GM19193 (cell line): ENCODE results near the gene RASSF3.

Source experiments
- POLR2A ChIP-seq: IDR thresholded peaks from 4 replicates; pipeline ENCODE4 v1.6.1; 2011; ENCODE audit not compliant: insufficient read depth, insufficient read length; ENCODE audit errors: extremely low read depth

The RASSF3 gene

DNA sequence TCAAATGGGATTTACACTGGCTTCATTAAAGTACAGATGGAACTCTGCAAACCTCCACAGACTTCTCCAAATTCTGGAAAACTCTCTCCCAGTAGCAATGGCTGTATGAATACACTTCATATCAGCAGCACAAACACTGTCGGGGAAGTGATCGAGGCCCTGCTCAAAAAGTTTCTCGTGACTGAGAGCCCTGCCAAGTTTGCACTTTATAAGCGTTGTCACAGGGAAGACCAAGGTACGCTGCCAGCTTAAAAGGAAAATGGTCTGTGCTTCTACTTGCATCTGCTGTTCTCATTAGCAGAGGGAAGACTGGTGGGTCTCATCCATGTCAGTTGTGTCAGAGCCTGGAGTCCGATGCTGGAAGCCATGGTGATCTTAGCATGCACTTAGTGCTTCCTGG is 77.9 kb downstream of the RASSF3 start:
- TF ChIP-seq POLR2A = no peak

DNA sequence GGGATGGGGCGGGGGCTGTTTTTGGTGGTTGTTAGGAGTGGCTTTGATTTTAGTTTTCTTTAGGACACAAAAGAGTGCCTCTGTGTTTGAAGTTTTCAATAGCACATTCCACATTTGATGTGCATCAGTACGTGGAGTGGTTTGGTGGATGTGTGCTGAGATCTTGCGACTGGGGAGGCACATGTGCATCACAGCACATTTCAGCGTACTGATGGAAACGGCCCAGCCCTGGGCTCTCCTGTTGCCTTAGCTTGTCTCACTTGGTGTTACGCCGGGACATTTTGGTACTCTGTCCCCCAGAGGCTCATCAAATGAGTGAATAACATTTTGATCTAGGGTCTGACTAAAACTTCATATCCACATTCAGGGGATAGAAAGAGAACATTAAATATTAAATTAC is 78.4 kb downstream of the RASSF3 start:
- TF ChIP-seq POLR2A = no peak

DNA sequence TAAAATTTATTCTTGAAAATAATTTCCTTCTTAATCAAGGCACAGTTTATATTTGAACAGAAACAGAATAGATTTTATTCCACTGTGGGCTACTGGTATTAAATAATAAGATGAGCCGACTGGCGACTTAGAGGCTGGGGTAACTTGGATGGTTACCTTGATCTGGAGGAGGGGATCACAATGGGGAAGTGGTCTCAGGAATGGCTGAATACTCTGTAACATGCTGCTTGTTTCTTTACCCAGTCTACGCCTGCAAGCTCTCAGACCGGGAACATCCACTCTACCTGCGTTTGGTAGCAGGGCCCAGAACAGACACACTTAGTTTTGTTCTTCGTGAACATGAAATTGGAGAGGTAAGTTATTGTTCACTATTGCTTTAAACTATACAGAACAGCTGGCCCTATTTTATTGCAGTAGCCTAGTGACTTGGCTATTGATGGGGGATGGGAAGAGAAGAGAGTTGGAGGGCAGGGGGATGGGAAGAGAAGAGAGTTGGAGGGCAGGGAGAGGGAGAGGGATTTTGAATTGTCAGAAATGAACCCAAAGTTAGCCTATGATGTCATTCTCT is 81.0 kb downstream of the RASSF3 start:
- TF ChIP-seq POLR2A = no peak

DNA sequence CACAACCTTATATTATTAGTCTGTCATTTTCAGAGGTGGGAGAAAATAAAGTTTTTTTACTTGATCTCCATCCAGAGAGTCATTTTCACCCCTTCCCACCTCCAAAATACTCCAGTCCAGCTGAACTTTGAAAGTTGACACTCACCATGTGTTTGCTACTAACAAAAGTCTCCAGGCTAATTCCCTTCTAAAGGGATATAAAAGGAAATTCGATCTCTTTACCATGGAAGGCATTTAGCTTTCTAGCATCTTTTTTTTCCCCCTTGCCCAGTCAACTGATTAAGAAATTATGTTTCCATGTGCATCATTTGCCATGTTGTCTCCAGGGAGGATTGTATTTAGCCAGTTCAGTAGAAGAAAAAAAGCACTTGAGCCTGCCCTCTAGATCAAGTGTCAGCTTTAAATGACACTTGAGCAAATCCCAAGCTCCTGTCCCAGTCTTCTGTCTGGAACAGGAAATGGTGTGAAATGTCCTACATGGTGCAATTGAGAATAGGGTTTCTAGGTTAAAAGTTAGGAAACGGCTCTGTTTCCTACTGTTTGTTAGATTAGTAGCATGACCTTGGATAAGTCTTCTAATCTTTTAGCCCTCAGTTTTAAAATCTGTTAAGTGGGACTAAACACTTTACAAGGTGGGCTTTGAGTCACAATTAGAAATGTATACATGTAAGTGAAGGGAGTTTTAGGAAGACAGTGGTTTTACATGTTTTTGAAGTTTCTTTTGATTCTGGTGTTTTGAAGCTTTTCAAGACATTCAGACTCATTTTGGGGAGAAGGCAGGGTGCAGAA is 81.7 kb downstream of the RASSF3 start:
- TF ChIP-seq POLR2A = no peak

DNA sequence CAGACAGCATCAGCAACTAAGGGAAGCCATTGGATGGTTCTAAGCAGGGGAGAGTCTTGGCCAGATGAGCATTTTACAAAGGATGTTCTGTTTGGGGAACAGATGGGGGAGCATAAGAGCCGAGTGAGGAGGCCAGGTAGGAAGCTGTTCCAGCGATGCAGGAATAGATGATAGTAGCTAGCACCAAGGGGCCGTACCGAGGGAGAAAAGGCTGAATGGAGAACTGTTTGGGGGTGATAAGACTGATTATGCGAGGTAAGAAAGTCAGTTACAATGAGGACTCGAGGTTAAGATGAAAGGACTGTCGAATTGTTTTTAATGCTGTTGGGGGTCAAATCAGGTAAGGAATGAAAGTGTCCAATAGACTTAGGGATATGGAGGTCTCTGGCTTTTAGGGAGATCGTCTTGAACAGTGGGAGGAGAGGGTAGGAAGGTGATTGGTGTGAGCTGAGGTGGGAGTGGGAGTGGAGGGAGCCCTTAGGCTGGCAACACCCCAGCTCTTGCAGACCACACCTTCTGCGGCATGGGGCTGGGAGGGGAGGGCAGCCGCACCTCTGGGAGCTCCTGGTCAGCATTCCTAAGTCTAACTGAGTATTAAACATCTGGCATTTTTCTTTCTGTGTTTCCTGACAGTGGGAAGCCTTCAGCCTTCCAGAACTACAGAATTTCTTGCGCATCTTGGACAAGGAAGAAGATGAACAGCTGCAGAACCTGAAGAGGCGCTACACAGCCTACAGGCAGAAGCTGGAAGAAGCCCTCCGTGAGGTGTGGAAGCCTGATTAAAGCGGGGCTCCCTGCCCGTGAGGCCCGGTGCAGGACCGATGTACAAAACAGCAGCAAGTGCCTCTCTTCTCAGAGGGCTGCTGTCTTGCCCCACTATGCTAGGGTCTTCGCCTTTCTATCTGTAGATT is 84.1 kb downstream of the RASSF3 start:
- TF ChIP-seq POLR2A = no peak

DNA sequence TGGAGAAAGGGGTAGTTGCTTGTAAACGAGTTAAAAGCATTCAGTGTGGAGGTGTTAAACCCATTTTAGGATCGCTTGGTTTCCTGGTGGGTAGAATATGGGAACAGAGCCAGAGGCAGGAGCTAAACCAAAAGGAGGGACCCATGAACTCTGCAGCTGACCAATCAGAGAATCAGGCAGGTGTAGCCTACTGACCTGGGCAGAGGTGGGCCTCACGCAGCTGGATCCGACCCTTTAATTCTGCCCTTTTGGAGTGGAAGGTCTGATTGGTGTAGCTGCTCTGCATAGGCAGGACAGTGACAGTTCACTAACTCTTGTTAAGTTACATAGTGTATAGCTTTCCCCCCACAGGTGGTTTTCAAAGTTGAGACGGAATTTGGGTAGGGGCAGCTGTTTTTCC is 85.3 kb downstream of the RASSF3 start:
- TF ChIP-seq POLR2A = no peak

DNA sequence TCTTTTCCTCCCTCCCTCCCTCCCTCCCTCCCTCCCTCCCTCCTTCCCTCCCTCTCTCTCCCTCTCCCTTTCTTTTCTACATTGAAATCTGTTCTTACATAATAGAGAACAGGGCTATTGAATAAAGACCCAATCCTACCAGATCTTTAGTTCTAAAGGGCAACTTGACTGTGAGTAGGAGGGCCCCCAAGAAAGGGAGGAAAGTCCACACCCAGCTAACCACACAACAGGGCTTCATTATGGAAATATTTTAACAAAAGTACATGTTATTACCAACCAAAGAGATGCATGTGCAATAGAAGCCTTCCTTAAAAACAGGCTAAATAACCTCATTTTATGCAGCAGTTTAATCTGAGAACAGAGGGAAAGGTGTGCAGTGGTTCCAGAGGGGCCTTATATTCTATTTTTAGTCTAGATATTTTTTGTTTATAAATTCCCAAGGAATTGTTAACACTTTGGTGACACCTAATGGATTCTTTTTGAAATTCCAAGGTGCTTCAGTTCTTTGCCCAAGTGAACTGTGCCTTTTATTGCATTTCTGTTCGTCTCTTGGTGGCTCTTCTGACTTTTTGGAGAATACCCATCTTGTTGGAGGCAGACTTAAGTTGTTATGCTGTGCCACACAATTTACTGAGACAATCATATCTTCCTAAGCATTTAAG is 85.9 kb downstream of the RASSF3 start:
- TF ChIP-seq POLR2A = no peak

DNA sequence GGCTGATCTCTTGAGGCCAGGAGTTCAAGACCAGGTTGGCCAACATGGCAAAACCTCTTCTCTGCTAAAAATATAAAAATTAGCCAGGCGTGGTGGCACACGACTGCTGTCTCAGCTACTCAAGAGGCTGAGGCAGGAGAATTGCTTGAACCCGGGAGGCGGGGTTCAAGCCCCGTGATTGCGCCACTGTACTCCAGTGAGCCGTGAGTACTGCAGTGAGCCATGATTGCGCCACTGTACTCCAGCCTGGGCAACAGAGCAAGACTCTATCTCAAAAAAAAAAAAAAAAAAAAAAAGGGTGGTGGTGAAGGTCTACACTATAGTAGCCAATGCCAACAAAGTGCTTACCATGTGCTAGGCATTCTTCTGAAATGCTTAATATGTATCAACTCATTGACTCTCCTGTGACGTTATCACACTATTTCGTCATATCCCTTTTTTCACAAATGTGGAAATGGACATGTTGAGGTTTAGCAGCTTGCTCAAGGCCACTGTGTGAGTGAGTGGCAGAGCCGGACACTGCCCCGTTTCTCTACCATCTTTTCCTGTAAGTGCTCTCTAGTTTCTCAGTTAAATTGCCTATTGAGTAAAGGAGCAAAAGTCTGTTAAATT is 89.3 kb downstream of the RASSF3 start:
- TF ChIP-seq POLR2A = no peak

DNA sequence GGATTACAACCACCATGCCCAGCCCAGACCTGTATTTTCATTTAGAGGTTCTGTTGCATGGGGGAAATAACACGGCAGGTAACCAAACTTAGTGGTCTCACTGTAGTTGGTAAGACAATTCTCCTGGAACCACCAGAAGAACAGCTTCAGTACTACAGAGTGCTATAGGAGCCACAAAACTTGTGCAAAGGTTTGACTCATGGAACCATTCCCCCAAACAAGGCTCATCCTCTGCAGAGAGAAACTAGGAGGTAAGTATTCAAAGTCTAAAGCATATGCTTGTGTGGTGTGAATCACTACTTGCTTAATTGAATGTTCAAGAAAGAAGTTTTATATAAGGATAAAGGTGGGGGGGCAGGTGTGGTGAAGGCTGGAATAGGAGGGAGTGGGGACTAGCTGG is 90.2 kb downstream of the RASSF3 start:
- TF ChIP-seq POLR2A = no peak

DNA sequence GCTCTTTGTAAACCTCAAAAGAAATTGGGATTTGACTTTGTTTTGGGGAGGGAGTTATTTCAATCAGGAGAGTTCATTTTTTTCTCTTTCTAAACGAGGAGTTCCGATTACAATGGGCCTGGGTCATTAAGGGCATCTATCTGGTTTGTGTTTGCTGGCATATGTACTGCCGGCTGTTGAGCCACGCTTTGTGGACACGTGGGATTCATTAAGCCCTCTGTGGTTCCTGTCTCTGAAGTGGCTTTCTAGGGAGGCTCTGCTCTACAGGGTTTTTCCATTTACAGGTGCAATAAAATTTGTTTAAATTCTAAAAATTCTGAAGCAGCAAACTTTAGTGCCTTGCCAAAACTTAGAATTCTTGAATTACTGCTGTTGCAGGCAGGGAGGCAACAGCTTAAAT is 91.0 kb downstream of the RASSF3 start:
- no peak for TF ChIP-seq POLR2A

DNA sequence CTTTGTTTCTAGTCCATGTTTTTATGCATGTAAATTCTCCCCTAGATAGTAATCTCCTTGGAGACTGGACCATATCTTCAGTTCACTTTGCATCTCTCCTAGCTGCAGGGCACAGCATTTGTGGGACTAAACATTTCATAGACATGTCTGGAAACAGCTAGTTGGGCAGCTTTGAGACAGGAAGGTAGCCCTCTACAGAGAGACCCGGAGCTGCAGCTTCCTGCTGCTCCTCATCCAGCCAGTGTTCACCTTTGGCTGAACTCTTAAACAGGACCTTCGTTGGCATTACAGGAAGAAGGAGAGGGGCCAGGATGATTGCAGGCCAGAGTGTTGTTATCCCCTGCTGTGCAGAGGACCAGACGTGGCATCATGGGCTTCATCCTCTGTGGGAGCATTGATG is 96.0 kb downstream of the RASSF3 start:
- no peak for TF ChIP-seq POLR2A

DNA sequence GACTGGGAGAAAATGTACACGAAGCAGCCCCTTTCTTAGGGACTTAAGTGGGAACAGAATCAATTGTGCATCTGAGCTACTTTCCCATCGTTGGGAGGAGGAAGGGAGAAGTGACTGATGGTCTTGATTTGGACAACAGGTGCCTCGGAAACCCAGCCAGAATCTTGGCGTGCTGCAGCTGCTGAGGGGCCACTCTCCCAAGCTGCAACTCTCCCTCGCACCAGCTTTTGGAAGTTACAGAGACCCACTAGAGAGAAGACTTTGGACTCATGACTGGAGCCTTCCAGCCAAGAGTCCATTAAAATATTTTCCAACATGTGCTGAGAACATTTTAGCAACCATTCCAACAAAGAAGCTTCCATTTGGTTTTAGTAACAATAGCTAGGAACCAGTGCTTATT is 96.6 kb downstream of the RASSF3 start:
- TF ChIP-seq POLR2A = no peak

DNA sequence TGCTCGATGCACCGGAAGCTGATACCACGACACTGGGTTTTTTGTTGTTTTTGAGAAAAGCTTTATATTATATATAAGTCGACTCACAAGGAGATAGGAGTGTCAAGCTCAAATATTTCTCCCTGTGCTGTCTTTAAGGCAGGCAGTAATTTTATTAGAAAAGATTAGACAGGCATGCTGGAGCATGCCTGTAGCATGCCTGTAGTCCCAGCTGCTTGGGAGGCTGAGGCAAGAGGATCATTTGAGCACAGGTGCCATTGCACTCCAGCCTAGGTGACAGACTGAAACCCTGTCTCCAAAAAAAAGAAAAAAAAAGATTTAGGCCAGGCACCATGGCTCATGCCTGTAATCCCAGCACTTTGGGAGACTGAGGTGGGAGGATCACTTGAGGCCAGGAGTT is 97.1 kb downstream of the RASSF3 start:
- TF ChIP-seq POLR2A = no peak

DNA sequence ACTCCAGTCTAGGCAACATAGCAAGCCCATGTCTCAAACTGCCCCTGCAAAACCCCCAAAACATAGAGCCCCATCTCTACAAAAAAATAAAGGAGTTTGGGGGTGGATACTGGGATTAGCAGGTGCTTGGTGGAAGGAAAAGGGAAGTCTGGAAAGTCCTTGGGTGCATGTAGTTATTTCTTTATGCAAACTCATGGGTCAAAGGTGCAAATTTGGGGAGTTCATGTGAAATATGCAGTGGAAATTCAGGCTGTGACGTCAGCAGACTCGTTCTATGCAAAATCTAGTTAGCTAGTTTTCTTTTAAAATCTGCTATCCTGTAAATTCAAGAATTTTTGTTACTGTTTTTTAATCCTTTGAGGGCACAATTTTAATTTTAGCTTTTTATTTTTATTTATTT is 97.6 kb downstream of the RASSF3 start:
- no peak for TF ChIP-seq POLR2A

DNA sequence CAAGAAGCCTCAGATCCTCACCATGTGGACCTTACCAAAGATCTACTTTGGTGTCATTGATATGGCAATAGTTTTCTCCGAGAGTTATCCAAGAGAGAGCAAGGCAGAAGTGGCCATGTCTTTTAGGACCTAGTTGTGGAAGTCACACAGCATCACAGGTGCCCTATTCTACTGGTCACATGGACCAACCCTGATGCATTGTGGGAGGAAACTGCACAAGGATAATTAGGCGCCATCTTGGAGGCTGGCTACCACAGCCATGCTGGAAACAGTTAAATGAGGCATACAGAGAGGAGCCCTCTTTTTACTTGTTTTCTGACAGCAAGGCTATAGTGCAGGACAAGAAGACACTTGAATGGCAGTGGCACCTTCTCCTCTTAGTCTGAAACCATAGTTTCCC is 99.1 kb downstream of the RASSF3 start:
- no peak for TF ChIP-seq POLR2A
